NCI-H1694 (cell line): ENCODE data around the gene DNAJB8.

ENCODE experiments used
- DNase-seq: peaks from one replicate; lab custom pipeline; 2025; lab: John Stamatoyannopoulos, UW

Gene DNAJB8

DNA sequence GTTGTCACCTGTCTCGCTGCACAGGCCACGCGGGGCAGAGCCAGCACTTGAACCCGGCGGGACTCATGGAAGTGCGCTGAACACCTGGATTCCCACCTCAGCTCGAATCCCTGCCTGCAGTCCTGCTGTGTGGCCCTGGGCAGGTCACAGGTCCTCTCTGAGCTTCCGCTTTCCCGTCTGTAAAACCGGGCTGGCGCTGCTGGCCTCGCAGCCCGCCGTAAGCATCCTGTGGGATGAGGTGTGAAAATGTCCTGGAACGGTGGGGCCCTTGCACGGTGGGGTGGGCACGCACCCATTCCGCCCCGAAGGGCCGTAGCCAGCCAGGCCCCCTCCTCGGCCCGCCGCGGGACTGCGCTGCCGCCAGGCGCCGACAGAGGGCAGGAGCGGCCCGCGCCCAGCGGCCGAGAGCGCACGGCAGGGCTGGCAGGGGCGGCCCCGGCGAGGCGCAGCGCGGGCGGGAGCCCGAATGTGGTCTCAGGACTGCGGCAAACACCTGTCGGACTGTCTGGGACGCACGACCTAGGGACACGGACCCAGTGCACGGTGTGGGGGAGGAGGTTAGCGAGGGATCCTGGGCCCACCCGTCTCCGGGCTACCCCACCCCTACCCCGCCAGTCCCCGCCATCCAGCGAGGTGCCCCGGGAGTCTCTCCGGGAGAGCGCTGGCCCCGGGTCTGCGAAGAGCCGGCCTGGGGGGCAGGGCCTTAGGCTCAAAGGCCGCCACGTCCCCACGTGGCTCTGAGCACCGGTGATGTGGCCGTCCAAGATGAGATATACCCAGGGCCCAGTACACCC is 40.4 kb downstream of the DNAJB8 start:
- DNase-seq: no peak

DNA sequence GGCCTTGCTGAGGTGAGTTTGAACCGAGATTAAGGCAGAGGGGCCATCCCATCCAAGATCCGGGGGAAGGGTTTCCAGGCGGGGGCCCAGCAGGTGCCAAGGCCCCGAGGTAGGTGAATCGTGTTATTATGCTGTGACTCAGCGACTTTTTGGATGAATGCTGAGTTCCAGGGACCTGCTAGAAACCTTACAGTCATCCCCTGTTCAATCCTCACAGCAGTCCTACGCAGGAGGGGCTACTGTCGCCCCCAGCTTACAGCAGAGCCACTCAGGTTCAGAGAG is 40.9 kb downstream of the DNAJB8 start:
- no peak for DNase-seq

DNA sequence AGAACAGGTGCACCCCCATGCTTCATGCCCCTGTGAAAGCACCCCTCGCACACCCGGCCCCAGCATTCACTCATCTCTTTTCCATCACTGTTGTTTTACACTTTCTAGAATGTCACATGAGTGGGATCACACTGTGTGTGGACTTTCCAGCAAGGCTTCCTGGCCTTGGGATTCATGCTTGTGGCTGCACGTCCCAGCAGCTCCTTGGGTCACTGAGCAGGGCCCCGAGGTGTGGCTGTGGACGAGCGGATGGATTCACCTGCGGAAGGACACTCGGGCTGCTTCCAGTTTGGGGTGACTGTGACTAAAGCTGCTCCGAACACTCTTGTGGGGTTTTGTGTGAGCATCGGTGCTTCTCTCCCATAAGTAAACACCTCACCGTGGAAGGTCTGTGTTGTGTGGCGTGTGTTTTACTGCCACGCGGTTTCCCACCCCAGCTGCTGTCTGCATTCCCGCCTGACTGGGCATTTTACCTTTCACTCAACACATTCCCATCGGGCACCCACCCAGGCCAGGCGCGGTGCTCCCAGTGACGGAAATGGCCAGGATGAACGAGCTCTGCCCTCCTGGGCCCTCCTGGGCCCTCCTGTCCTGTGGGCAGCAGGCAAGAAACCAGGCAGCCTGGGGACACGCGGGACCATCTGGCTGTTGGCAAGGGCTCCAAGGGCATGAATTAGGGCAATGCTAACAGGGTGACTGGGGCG is 41.4 kb downstream of the DNAJB8 start:
- peak; percentile 12 for DNase-seq

DNA sequence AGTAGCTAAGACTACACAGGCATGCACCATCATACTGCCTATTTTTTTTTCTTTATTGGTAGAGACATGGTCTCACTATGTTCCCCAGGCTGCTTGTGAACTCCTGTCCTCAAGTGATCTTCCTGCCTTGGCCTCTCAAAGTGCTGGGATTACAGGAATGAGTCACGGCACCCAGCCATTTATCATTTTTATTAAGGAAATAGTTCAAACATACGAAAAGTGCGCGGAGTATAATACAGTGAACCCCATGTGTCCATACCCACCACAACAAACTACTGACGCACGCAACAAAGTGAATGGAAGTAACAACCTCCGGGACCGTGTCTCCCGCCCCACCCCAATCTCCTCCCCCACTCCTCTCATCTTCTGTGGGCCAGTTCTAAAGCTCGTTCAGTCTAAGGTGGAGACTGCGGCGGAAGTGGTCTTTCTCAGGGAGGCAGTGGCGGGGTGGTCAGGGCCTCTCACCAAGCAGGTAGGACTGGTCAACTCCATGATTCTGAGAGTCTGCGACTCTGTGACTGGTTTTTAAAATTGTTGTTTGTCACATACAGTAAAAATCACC is 42.1 kb downstream of the DNAJB8 start:
- no peak for DNase-seq

GRCh38 chr3:128423525-128424147 is 43.1 kb downstream of the DNAJB8 start:
- DNase-seq: no peak

DNA sequence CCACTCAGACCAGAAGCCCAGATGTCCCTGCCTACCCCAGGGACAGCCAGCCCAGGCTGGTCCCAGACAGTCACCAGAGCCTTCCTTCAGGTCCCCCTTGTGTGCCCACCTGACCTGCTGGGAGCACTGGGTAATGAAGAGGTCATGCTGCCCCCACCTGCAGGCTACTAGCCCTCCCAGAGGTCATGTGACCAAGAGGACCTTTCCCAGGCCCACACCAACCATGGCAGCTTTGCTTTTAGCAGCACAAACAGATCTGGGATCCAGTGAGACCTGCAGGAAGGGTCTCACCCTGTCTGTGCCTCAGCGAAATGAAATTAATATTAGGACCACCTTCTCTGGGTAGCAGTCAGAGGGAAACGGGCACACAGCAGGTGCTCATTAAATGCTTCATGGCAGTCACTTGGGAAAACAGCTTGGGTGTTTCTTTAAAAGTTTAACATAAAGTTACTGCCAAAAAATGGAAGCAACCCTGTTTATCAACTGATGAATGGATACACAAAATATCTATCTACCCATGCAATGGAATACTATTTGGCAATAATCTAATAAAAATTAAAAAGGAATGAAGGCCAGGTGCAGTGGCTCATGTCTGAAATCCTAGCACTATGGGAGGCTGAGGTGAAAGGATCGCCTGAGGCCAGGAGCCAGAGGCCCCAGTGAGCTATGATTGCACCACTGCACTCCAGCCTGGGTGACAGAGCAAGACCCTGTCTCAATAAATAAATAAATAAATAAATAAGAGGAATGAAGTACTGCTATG is 43.7 kb downstream of the DNAJB8 start:
- no peak for DNase-seq

GRCh38 chr3:128421966-128422365 is 44.7 kb downstream of the DNAJB8 start:
- no peak for DNase-seq

- DNase-seq: no peak
Measured at GRCh38 chr3:128421439-128421836, 45.3 kb downstream of the DNAJB8 start.

DNA sequence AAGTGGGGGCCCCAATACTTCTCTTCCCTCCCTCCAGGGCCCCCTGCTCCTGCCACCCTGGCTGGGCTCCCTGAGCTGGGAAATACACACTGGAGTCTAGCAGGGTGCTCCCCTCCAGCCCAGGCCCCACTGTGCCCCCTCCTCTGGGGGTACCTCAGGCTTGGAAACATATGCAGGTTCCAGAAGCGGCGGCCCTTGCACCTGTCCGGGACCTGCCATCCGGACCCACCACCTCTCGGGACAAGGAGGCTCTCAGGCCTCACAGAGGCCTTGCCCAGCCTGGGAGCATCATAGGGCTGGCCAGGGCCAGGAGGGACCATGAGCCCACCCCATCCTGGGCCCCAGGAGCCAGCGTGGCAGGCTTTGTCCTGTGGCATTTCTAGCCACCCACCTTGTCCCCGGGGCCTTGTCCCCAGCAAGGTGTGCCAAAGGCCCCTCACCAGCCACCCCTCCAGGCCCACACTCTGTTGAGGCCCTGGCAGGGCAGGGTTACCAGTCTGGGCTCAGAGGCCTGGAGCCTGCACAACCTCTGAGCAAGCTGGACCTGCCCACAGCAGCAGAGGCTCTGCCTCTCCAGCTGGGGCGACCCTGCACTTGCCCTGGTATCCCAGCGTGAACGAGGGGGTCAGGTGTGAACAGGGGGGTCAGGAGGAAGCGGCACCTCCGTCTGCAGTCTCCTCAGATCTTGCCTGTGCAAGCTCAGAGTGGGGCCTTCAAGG is 45.8 kb downstream of the DNAJB8 start:
- no peak for DNase-seq

GRCh38 chr3:128420289-128420688 is 46.4 kb downstream of the DNAJB8 start:
- no peak for DNase-seq

GRCh38 chr3:128419311-128419710 is 47.4 kb downstream of the DNAJB8 start:
- DNase-seq: no peak

- DNase-seq: no peak
Measured at GRCh38 chr3:128418900-128419299, 47.8 kb downstream of the DNAJB8 start.

- DNase-seq: no peak
Measured at GRCh38 chr3:128416578-128417211, 50.0 kb downstream of the DNAJB8 start.

DNA sequence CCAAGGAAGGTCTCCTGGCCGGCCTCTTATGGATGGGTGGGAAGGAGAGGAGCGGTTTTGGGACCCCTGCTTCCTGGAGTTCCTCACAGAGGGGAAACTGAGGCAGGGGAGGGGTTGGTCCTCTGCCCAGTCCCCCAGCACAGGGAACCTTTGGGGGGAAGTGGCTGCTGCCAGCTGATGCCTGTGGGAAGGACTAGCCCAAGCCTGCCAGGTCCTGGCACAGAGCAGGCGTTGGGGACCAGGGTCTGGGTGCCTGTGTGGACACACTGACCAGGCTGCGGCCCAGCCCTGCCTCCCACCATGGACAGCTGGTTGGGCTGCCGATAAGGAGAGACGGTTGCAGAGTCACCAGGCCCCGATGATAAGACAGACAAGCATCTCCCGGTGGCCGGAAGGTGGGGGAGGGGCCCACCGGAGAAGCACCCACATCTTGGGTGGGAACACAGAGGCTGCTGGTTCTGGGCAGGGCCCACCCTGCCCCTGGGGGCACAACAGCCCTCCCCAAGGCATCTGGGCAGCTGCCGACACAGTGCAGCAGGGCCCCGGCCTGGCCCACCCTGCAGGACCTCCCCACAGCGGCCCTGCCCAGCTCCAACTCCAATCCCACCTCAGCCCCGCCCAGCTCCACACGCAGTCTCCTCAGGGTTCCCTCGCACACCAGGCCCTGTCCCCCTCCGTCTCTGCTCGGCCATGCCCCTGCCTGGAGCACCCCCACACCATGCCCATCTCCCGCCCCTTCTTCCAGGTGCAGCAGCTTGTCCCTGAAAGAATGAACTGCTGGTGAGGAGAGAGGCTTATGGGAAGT is 50.7 kb downstream of the DNAJB8 start:
- DNase-seq: no peak

- DNase-seq: no peak
Measured at GRCh38 chr3:128415200-128415772, 51.4 kb downstream of the DNAJB8 start.

DNA sequence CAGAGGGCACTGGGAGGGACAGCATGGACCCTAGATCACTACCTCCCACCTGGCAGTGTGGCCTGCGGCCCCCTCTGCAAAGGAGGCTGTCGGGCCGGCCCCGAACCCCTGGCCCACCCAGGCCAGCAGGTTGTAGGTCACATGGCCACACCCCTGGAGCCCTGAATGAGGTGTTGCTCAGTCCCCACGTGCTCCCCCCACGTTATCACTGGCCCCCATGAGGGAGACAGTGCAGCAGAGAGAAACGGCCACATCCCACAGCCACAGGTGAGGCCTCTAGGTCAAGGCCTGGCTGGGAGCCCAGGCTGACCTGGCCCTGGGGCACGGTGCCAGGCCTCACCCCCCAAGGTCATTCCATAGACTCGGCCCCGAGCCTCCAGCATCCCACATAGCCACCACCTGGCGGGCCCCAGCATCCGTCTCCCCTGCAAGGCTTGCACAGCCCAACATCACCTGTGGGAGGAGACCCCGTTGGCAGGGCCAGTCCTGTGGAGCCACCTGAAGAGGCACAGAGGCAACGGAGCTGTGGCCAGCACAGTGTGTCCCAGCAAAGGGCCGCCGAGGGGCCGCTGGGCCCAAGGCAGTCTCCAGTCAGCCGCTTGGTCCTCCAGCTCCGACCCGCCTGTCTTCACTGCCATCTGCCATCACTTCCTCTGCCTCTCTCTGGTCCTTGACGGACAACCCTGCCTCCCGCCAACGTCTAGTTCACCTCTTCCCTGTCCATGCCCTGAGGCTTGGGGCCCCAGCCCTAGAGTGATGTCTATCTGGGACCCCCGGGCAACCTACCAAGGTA is 53.1 kb downstream of the DNAJB8 start:
- DNase-seq: no peak

DNA sequence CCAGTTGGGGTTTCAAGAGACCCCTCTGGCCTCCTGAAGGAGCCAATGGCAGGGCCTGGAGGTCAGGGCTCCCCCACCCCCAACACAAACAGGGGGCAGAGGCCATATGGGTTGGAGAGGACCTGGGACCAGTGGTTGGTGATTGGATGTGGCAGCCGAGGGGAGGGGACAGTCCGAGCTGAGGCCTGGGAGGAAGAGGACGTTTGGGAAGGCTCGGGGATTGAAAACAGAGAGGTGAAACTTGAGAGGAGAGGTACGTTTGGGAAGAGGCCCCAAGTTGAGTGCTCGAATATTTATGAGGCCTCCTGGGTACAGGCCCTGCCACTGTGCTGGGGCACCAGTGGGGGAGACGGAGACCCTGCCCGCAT is 53.7 kb downstream of the DNAJB8 start:
- DNase-seq: no peak
